ENCODE measurements around the gene ZNF770.
A peak's percentile ranks its signal among the peaks of the same experiment; 100 is the strongest.

ZNF770 gene, protein sequence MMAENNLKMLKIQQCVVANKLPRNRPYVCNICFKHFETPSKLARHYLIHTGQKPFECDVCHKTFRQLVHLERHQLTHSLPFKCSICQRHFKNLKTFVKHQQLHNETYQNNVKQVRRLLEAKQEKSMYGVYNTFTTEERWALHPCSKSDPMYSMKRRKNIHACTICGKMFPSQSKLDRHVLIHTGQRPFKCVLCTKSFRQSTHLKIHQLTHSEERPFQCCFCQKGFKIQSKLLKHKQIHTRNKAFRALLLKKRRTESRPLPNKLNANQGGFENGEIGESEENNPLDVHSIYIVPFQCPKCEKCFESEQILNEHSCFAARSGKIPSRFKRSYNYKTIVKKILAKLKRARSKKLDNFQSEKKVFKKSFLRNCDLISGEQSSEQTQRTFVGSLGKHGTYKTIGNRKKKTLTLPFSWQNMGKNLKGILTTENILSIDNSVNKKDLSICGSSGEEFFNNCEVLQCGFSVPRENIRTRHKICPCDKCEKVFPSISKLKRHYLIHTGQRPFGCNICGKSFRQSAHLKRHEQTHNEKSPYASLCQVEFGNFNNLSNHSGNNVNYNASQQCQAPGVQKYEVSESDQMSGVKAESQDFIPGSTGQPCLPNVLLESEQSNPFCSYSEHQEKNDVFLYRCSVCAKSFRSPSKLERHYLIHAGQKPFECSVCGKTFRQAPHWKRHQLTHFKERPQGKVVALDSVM

DNA sequence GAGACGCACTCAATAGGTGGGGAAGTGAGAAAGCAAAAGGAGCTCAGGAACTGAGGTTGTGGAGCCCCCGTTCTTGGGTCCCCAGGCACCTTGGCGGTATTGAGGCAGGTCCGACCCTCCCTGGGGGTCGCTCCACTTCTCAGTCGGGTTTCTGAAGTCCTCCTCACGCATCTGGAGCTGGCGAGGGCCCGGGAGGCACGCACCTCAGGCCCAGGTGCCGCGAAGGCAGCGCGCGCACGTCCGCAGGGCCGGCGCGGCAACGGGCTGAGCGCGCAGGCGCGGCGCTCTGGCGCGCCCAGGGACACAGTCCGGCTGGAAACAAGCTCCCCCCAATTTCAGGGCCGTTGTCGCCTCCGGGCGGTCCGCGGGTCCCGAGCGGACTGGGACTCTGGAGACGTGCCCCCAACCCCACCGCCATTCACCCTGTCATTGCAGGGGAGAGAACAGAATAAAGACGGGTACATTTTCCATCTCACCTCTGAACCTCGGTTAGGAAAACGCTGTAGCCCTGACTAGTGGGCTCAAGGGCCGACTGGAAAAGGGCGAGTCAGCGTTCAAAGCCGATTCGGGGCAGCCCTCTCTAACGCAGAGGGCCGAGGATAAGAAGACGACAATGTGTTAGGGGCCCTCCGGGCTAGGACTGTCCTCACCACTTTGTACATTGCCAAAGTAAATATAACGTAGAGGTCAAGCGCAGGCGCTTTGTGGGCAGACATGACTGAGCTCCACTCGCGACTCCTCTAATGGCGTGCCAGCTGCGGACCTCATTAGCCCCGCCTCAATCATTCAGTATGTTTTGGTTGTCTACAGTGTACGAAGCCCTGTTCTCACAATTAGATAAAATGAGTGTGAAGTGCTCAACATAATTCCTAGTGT is at the start of gene ZNF770:
TSS of gene ZNF770 (minus strand) at position 261 of the 876 bp plus-strand sequence. CDS start 4,853 bp downstream, outside the sequence.
- DNase-seq, result peak; percentile 67

DNA sequence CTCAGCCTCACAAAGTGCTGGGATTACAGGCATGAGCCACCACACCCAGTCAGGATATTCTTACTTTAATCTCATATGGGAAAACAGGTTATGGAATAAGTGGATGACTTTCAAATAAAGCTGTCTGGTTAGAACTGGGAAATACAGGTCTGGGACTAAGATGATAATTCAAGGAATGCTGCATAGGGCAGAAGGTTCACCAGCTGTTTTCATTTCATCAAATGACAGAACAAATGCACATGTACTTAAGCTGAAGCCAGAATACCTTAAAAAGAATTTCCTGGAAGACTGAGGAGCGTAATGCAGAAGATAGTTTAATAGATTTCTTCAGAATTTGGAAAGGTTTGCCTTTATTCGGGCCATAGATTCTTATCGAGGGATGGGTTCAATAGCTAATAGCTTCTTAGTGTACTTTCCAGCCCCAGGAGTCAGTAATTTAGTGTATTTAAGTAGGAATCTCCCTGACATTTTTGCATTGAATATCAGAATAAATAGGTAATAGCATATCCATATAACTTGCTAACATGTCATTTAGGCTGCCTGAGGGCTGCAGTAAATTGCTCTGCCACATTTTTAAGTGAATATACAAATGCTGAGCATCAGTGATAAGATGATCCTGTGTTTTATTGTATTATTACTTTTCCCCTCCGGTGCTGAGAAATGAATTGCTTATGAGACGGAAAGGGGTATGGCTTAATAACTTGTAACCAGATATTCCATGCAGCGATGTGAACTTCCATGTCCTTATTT is 40.3 kb upstream of the ZNF770 start:
- no peak for DNase-seq

DNA sequence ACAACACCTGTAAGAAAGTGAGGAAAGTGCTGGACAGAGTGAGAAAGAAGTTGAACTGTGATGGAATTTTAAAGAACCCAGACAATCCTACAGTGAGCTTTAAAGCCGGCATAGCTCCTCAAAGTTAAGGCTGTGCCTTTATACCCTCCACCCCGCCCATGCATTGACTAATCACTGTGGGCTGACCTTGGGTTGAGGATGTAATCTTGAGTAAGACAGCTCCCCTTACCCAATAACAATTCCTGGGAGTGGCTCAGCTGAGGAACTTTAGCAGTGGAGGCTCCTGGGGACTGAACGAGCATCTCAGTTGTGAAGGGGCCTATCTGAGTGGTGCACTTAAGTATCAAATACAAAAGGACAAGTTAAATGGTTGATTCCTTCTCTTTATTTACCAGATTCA is 35.7 kb upstream of the ZNF770 start:
- no peak for DNase-seq

DNA sequence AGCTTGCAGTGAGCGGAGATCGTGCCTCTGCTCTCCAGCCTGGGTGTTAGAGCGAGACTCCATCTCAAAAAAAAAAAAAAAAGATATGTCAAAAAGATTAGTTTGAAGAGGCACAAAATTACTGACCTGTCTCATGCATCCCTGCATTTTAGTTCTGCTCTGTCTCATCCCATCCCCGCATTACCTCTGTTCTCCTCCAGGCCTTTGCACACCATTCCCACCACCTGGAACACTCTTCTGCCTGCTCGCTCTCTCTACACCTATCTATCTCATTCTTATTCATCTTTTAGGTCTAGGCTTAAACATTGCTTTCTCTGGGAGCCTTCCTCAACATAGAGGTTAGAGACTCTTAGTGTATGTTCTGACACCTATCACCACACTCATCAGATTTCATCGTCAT is 32.9 kb upstream of the ZNF770 start:
- DNase-seq, result no peak

DNA sequence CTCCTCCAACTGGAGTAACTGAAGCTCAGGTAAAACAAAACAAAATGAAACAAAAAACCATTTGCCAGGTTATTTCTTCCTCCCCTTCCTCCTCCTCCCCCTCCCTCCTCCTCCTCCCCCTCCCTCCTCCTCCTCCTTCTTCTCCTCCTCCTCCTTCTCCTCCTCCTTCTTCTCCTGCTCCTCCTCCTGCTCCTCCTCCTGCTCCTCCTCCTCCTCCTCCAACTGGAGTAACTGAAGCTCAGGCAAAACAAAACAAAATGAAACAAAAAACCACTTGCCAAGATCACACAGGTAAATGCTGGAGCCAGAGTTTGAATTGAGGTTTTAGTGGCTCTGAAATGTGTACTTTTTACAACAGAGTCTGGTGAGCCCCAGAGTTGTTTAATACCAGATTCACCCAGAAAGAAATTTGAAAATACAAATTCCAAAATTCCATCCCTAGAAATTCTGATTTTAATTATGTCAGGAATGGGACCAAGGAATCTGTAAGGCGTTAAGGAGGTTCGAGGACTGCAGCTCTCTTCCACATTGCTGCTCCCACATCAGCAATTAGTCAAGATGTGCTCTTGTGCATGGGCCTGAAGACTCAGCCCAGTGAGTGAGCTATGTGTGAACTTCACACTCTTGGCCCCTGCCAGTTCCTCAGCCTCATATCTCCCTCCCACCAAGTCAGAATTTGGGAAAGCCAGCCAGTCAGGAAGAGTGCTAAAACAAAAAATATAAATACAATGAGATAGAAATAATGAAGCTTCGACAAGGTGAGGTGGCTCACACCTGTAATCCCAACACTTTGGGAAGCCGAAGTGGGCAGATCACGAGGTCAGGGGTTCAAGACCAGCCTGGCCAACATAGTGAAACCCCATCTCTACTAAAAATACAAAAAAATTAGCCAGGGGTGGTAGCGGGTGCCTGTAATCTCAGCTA is 31.6 kb upstream of the ZNF770 start:
- DNase-seq, result peak; percentile 9

GRCh38 chr15:35014241-35014640 is 26.2 kb upstream of the ZNF770 start:
- DNase-seq, result peak; percentile 42

GRCh38 chr15:35013370-35013769 is 25.3 kb upstream of the ZNF770 start:
- DNase-seq, result no peak

DNA sequence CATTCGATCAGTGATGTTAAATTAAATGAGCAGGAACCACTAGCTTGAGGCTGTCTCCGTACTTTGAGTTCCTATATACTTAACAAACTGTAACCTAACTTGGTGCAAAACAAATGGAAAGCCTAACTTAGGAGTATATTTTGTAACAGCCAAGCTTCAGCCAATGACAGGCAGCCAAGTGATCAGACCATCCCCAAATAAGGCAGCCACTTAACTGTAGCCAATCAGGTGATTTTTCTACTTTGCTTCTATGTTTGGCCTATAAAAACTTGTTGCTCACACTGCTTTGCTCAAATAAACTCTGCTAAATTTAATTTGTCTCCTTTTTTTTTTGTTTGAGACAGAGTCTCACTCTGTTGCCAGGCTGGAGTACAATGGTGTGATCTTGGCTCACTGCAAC is 19.3 kb upstream of the ZNF770 start:
- no peak for DNase-seq

DNA sequence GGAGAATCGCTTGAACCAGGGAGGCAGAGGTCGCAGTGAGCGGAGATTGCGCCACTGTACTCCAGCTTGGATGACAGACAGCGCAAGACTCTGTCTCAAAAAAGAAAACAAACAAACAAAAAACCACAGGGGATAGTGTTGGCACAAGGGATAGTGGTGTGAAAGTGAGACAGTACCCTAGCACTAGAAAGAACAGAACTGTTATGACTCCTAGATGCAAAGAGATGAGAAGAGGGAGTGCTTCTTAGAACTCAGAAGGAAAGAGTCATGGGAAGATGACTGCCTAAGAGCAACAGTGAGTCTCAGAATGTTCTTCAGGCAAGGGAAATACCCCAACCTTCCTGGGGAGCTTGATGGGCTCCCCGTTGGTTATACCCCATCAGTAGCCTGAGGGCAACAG is 17.8 kb upstream of the ZNF770 start:
- DNase-seq, result no peak

DNA sequence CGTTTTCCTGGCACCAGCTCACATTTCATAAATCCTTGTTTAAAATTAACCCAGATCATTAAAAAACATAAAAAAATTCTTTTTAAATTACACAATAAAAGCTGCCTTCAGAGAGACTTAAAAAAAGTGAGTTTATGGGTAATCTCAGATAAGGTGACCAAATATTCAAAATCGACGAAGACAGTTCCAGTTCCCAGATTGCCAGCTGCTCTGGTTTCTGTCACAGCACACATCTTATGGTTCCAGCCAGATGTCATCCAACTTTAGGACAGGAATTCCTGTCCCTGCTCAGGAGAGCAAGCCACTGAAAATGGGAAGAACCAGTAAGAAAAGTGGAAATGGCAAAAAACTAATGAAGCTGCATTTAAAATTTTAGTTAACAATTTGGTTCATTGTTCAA is 15.8 kb upstream of the ZNF770 start:
- no peak for DNase-seq

DNA sequence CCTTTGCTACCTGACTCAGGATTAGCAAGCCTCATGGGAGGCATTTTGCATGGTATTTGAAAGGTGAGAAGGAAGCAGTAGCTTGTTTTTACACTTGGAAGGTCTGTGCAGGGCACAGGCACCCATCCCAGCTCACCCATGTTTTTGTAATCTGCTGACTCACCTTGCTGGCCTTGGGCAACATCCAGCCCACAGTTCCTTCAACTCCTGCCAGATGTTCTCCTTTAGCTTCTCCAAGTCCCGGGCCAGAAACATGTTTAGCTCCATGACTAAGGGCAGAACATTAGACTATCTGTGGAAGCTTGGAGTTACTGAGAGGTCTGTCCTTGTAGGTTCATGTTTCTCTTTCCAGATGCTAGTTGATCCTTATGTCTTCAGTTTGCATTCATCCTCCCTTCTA is 12.4 kb upstream of the ZNF770 start:
- DNase-seq, result no peak

DNA sequence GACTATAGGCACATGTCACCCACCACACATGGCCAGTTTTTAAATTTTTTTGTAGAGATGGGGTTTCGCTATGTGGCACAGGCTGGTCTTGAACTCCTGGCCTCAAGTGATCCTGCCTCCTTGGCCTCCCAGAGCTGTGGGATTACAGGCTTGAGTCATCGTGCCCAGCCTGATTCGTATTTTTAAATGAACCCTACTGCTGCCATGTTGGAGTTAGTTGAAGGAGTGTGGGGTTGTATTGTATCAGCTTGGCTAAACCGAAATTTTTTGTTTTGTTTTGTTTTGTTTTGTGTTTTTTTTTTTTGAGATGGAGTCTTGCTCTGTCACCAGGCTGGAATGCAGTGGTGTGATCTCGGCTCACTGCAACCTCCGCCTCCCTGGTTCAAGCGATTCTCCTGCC is 11.8 kb upstream of the ZNF770 start:
- no peak for DNase-seq

GRCh38 chr15:34994925-34995324 is 6.8 kb upstream of the ZNF770 start:
- DNase-seq, result no peak

- DNase-seq, result no peak
Observed at GRCh38 chr15:34993877-34994276, 5.8 kb upstream of the ZNF770 start.

DNA sequence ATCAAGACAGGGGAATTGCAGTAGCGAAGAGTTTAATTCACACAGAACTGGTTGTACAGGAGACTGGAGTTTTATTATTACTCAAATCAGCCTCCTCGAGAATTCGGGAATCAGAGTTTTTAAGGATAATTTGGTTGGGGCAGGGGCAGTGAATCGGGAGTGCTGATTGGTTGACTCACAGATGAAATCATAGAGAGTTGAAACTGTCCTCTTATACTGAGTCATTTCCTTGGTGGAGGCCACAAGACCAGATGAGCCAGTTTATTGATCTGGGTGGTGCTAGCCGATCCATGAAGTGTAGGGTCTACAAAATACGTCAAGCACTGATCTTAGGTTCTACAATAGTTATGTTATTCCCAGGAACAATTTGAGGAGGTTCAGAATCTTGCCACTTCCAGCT is 5.3 kb upstream of the ZNF770 start:
- no peak for DNase-seq

GRCh38 chr15:34987609-34988026 is 469 bp downstream of the ZNF770 start:
- no peak for DNase-seq

- no peak for DNase-seq
Observed at GRCh38 chr15:34986771-34987480, 1.2 kb downstream of the ZNF770 start.

- no peak for DNase-seq
Observed at GRCh38 chr15:34986326-34986725, 1.8 kb downstream of the ZNF770 start.

DNA sequence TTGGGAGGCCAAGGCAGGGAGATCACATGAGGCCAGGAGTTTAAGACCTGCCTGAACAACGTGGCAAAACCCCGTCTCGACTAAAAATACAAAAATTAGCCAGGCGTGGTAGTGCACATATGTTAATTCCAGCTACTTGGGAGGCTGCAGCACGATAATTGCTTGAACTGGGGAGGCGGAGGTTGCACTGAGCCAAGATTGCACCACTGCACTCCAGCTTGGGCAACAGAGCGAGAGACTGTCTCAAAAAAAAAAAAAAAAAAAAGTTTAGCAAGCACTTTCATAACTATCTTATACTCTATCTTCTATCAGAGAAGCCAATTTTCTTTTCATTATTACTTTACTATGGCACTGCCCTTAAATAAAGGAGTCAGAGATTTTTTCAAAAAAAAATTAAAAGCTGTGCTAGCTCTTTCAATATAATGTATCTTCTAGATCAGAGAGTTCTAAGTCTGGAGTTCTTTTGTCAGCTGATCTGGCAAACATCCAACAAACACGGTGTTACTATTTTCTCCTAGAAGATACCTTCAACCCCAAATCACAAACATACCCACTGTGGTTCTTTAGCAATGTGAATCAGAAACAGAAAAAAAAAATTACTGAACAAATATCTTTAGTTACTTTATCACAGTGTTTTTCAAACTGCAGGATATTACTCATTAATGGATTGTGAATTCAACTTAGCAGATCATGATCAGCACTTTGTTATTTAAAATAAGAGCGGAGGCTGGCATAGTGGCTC is 3.0 kb downstream of the ZNF770 start:
- DNase-seq, result no peak

DNA sequence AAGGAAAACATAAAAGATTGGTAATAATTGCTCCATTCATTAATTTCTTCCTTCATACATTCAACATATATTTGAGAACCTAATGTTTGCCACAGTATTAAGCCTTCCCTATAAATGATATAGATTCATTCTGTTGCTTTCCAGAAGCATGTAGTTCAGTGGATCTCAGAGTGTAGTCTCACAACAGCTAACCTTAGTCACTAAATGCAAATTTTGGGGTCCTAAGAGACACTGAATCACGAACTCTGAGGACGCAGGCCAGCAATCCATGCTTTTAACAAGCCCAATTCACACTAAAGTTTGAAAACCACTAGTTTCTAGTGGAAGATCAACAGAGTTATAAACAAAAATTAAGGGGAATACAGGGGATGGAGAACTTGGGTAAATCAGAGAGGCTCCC is 11.3 kb downstream of the ZNF770 start:
- no peak for DNase-seq
